Lung (tissue), 12 donors: ENCODE measurements around the gene PLCB4. TPM values are rescaled to one million over a fixed set of nuclear protein-coding genes. Genes with fewer than 3 reads are reported as not detected.

Source experiments
- ATAC-seq: fragments of 200-7000 bp; cut with Tn5 transposase; one replicate; pipeline ENCODE4 v1.9.1; 2020; ENCODE audit warnings: moderate number of reproducible peaks; ENCODE audit not compliant: insufficient read depth, low FRiP score
- DNase-seq, 3 donors: peaks; one replicate each; pipeline ENCODE4 v3.0.0-alpha.2; 2013 to 2017
- H3K27ac ChIP-seq, 2 donors: one replicate each; pipeline ENCODE4 v1.5.1; 2013; ENCODE audit warnings: mild to moderate bottlenecking in 2 of 2, moderate library complexity in 2 of 2, control low read depth in 1 of 2, inconsistent platforms in 1 of 2, low read depth in 1 of 2, low read length in 1 of 2
- H3K27me3 ChIP-seq, 3 donors: one replicate each; pipeline ENCODE4 v1.5.1; 2013; ENCODE audit warnings: low read length in 2 of 3; ENCODE audit not compliant: control insufficient read depth in 3 of 3, insufficient read depth in 3 of 3
- H3K36me3 ChIP-seq, 4 donors: one replicate each; pipeline ENCODE4 v1.5.1; 2013; ENCODE audit warnings: low read length in 4 of 4, mild to moderate bottlenecking in 1 of 4, moderate library complexity in 1 of 4; ENCODE audit not compliant: control insufficient read depth in 4 of 4, insufficient read depth in 4 of 4
- H3K4me1 ChIP-seq, 5 donors: one replicate each; pipeline ENCODE4 v1.5.1; 2013; ENCODE audit warnings: low read length in 5 of 5, mild to moderate bottlenecking in 2 of 5, moderate library complexity in 1 of 5; ENCODE audit not compliant: control insufficient read depth in 5 of 5, insufficient read depth in 5 of 5
- H3K4me3 ChIP-seq: one replicate; pipeline ENCODE4 v1.5.1; 2013; ENCODE audit warnings: mild to moderate bottlenecking, control low read depth, moderate library complexity
- H3K9ac ChIP-seq, 2 donors: one replicate each; pipeline ENCODE4 v1.5.1; 2013; ENCODE audit warnings: low read length in 2 of 2, control low read depth in 1 of 2; ENCODE audit not compliant: insufficient read depth in 1 of 2
- H3K9me3 ChIP-seq, 4 donors: one replicate each; pipeline ENCODE4 v1.5.1; 2013; ENCODE audit warnings: low read length in 3 of 4, mild to moderate bottlenecking in 1 of 4, moderate library complexity in 1 of 4; ENCODE audit not compliant: control insufficient read depth in 4 of 4, insufficient read depth in 3 of 4
- CTCF ChIP-seq: IDR thresholded peaks from 2 replicates; pipeline ENCODE4 v1.5.1; 2012; ENCODE audit warnings: mild to moderate bottlenecking; ENCODE audit errors: control extremely low read depth, extremely low read depth
- WGBS, 2 donors: extraction: QIAGEN DNeasy Blood & Tissue Kit; methylation state at CpG; one replicate each; pipeline ENCODE4 v1.1.7; 2013; 5-methylcytosine and 5-hydroxymethylcytosine counted together
- polyA plus RNA-seq, 2 donors: library from polyadenylated mRNA; stranded (reverse); fragments of 200-250 nt; gene quantifications; one replicate each; pipeline ENCODE4 v1.2.1, GENCODE V29; 2013
- total RNA-seq, 2 donors: library from RNA; depleted of rRNA in 1 of 2; stranded (reverse); fragments of >200 nt in 1 of 2; gene quantifications; one replicate each; pipeline ENCODE4 v1.2.1, GENCODE V29; 2014 to 2021
- donor health status: control.
- donor health status: control.
- donor health status: Bipolar disorder and iron deficiency.
- donor health status: healthy.
- donor health status: DM: yes; HTN: yes; CAD: no.

The PLCB4 gene
- total and polyA plus RNA-seq, 4 donors = 2.1 to 18.6 (median 5.6) TPM

GRCh38 chr20:9128568-9128967 lies 59.7 kb downstream of the PLCB4 start:
- 82 to 85% methylated on average over 3 of the region's 3 CpGs for WGBS, 2 donors
- H3K27ac ChIP-seq = no peak overlapping the region
- no peaks in the 10 kb centered on the region for H3K27me3 ChIP-seq
- peaks cover 0 to 6% (median 0%) of the 10 kb centered on the region in 4 donors for H3K36me3 ChIP-seq
- H3K4me3 ChIP-seq = no peak overlapping the region
- TF ChIP-seq CTCF = no peak
- no peak overlapping the region for H3K9ac ChIP-seq
- peaks cover 0 to 21% (median 15%) of the 10 kb centered on the region in 5 donors for H3K4me1 ChIP-seq
- no peak for DNase-seq
- ATAC-seq = no peak
- peaks cover 0 to 13% (median 5%) of the 10 kb centered on the region in 4 donors for H3K9me3 ChIP-seq

GRCh38 chr20:9129756-9130155 lies 60.9 kb downstream of the PLCB4 start:
- Histone ChIP-seq H3K4me3 (no peak overlapping the region), H3K9me3 (peaks cover 0 to 13% (median 6%) of the 10 kb centered on the region in 4 donors), H3K27me3 (no peaks in the 10 kb centered on the region), H3K4me1 (peaks cover 0 to 18% (median 14%) of the 10 kb centered on the region in 5 donors), H3K27ac (no peak overlapping the region), H3K36me3 (peaks cover 0 to 6% (median 0%) of the 10 kb centered on the region in 4 donors), H3K9ac (no peak overlapping the region)
- 75 to 78% methylated on average over 3 of the region's 3 CpGs for WGBS, 2 donors
- ATAC-seq = no peak
- TF ChIP-seq CTCF = no peak
- no peak for DNase-seq

GRCh38 chr20:9130521-9130920 lies 61.6 kb downstream of the PLCB4 start:
- ATAC-seq (no peak), DNase-seq (peak in 2 of 3 donors; percentile 77 to 83)
- no peak overlapping the region for H3K4me3 ChIP-seq
- WGBS, 2 donors = 7 to 22% methylated on average over 1 of the region's 1 CpG
- no peak for TF ChIP-seq CTCF
- peaks cover 0 to 6% (median 0%) of the 10 kb centered on the region in 4 donors for H3K36me3 ChIP-seq
- peaks cover 0 to 18% (median 14%) of the 10 kb centered on the region in 5 donors for H3K4me1 ChIP-seq
- no peak overlapping the region for H3K9ac ChIP-seq
- H3K27me3 ChIP-seq = no peaks in the 10 kb centered on the region
- peaks cover 0 to 13% (median 6%) of the 10 kb centered on the region in 4 donors for H3K9me3 ChIP-seq
- H3K27ac ChIP-seq = no peak overlapping the region

GRCh38 chr20:9131841-9132240 lies 63.0 kb downstream of the PLCB4 start:
- no peak for TF ChIP-seq CTCF
- WGBS, 2 donors = 96 to 98% methylated on average over 3 of the region's 3 CpGs

More at GRCh38 chr20:9131841-9132240, 63.0 kb downstream of the PLCB4 start:
- Histone ChIP-seq H3K9ac (no peak overlapping the region), H3K27ac (no peak overlapping the region), H3K36me3 (peaks cover 0 to 6% (median 0%) of the 10 kb centered on the region in 4 donors), H3K4me1 (peaks cover 0 to 19% (median 12%) of the 10 kb centered on the region in 5 donors), H3K4me3 (no peak overlapping the region), H3K9me3 (peaks cover 0 to 13% (median 6%) of the 10 kb centered on the region in 4 donors), H3K27me3 (no peaks in the 10 kb centered on the region)
- ATAC-seq (no peak), DNase-seq (no peak)
